Cardiac septum (tissue), 1 donor: ENCODE results near the gene GXYLT2. TPM values are rescaled to one million over a fixed set of nuclear protein-coding genes. Genes with fewer than 3 reads are reported as not detected.
"Not testable (repeated sequence)": the region's sequence is repeated elsewhere in the genome, so short reads cannot be mapped to it uniquely, and the experiment has no call there.

Experiments used
- DNase-seq: peaks from one replicate; pipeline ENCODE4 v3.0.0-alpha.2; 2020; ENCODE audit warnings: low spot score
- intact Hi-C: fragments of 100-400 bp; cut with DNase I; formaldehyde crosslinking; loops from one replicate; pipeline ENCODE4 v1.14.0; 2022
- total RNA-seq: library from RNA; stranded (reverse); fragmentation: NEBNext Ultra II Directional; extraction: Animal tissue kit (Norgen Biotek cat#: 25700); gene quantifications from one replicate; pipeline ENCODE4 v1.2.1, GENCODE V29; 2021
- donor health status: DM: no; HTN: no; CAD: no.

Gene GXYLT2
- total RNA-seq, 1 donor from 2014 or later: 14.6 TPM

GRCh38 chr3:72996473-72997333, 108.9 kb downstream of the GXYLT2 start, which contains the start of gene PPP4R2:
PPP4R2 (plus strand) TSS chr3:72996811; CDS start chr3:72997038, 227 bp downstream.
- DNase-seq: peak; percentile 96
- intact Hi-C loops: loop anchor here (2.0 to 5.0 kb wide), 6 partner anchors 34 to 149 kb away; partner anchors contain the start of genes GXYLT2 and SHQ1

DNA sequence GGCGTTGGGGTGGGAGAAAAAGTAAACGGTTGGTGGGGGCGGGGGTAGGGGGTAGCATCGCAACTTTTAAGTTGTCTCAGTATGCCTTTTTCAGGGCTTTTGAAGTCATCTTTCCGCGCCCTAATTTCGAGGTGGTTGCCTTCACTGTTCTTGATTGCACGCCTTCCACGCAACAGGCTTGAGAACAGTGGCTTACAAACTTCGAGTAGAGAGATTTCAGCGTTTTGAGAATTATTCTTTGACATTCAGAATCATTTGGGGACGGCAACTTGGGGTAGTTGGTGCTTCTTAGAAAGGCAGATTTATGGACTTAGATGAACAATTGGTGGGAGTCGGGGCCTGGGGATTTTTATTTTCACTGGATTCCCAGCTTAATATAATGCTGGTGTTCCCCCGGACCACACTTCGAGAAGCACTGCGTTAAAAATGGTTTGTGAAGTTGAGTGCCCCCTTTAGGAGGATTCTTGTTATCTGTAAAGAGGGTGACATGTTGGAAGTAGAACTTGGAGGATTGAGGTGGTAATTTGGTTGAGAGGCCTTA, 109.6 kb downstream of the GXYLT2 start:
- intact Hi-C loops: loop anchor here (2.0 to 5.0 kb wide), 6 partner anchors 35 to 150 kb away; partner anchors contain the start of genes GXYLT2 and SHQ1
- no peak for DNase-seq

DNA sequence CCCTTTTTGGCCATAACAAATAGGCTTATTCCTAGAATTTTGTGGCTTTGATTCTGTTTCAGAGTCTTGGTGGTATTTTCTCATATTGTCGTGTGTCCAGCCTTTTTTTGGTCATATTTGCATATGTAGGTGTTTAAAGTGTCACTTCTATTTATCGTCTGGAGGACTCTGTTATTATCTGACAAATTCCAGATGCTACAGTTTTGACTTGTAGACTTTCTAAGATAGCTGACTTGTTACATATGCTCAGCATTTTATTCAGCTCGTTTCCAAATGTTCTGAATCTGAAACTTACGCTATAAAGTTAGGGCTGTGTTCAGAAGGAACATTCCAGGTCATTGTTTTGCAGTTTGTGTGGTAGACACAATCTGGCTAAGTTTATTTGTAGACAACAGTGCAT, 110.6 kb downstream of the GXYLT2 start:
- no peak for DNase-seq
- intact Hi-C loops: loop anchor here (5.0 kb wide), 5 partner anchors 36 to 151 kb away; partner anchors contain the start of genes GXYLT2 and SHQ1

DNA sequence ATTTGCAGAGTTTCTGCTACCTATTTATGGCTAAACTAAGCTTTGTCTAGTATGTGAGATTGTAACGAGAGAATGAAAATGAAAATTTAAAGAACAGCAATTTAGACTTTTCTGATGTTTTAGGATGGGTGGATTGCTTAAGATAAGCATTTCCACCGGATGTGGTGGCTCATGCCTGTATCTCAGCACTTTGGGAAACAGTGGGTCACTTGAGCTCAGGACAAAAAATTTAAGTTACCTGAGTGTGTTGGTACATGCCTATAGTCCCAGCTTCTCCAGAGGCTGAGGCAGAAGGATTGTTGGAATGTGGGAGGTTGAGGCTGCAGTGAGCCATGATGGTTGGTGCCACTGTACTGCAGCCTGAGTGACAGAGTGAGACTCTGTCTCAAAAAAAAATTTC, 112.1 kb downstream of the GXYLT2 start:
- DNase-seq: no peak
- intact Hi-C loops: loop anchor here (5.0 kb wide), 5 partner anchors 37 to 153 kb away; partner anchors contain the start of genes GXYLT2 and SHQ1

DNA sequence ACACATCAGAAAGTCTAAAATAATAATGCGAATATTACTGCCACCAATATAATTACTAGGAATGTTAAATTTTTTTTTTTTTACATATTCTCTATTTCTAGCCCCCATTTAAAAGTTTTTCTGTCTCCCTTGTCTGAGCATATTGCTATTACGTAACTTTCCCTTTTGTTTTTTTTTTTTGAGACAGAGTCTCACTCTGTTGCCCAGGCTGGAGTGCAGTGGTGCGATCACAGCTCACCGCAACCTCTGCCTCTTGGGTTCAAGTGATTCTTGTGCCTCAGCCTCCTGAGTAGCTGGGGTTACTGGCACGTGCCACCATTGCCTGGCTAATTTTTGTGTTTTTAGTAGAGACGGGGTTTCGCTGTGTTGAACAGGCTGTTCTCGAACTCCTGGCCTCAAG, 115.2 kb downstream of the GXYLT2 start:
- DNase-seq, intact Hi-C loops: not testable (repeated sequence)

DNA sequence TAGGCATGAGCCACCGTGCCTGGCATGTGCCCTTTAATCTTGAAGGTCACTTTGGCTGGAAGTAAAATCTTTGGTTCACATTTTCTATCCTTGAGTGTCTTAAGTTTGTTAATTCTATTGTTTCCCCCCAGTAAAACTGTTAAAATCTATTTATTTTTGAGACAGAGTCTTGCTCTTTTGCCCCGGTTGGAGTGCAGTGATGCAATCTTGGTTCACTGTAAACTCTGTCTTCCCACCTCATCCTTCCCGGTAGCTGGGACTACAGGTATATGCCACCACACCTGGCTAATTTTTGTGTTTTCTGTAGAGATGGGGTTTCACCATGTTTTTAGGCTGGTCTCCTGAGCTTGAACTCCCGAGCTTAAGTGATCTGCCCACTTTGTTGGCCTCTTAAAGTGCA, 116.5 kb downstream of the GXYLT2 start:
- no peak for DNase-seq
- intact Hi-C loops: no loop called here

- DNase-seq: no peak
- intact Hi-C loops: no loop called here
Observed at GRCh38 chr3:73007992-73008712, 120.3 kb downstream of the GXYLT2 start.

DNA sequence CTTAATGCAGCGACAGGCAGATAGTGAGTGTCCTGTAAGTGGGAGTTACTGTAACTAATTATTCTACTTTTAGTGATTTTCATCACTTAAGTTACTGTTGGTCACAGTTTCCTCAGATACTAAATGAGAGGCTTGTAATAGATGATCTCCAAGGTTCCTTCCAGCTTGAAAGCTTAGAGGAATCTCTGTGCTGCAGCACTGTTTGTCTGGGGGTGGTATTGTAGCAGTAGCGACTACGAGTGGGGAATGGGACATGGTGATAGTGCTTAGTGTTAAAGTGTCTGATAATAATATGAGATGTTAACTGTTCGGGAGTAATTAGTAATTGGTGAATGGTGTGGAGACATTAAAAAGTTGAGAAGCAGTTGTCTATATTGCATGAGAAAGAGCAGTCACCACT, 121.2 kb downstream of the GXYLT2 start:
- DNase-seq: no peak
- intact Hi-C loops: no loop called here

GRCh38 chr3:73009750-73010149, 121.9 kb downstream of the GXYLT2 start:
- no peak for DNase-seq
- intact Hi-C loops: no loop called here

- intact Hi-C loops: no loop called here
- no peak for DNase-seq
Observed at GRCh38 chr3:73010158-73010557, 122.3 kb downstream of the GXYLT2 start.

GRCh38 chr3:73018298-73018697, 130.5 kb downstream of the GXYLT2 start:
- intact Hi-C loops: no loop called here
- no peak for DNase-seq

- intact Hi-C loops: no loop called here
- no peak for DNase-seq
Observed at GRCh38 chr3:73018790-73019441, 131.1 kb downstream of the GXYLT2 start.

DNA sequence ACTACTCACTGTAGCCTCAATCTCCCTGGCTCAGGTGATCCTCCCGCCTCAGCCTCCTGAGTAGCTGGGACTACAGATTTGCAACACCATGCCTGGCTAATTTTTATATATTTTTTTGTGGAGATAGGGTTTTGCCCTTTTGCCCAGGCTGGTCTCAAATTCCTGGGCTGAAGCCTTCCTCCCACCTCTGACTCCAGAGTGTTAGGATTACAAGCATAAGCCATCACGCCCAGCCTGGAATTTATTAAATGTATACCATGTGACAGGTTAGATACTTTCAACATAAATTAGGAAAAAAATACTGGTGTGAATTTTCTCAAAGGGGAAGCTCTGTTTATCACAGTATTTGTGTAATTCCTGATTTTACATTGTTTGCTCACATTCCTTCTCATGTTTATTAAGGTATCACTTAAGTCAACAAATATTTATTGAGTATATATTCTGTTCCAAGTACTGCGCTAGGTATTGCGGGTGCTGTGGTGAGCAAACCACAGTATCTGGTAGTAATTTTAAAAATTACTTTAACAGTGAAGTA, 133.5 kb downstream of the GXYLT2 start:
- DNase-seq: no peak
- intact Hi-C loops: no loop called here

GRCh38 chr3:73024836-73025235, 137.0 kb downstream of the GXYLT2 start:
- intact Hi-C loops: no loop called here
- DNase-seq: no peak

GRCh38 chr3:73026111-73026759, 138.4 kb downstream of the GXYLT2 start:
- intact Hi-C loops: no loop called here

More at GRCh38 chr3:73026111-73026759, 138.4 kb downstream of the GXYLT2 start:
- DNase-seq: no peak
